ENCODE data around the gene MAPT.

MAPT gene

GRCh38 chr17:45950888-45951287 is 56.5 kb downstream of the MAPT start:
- DNase-seq (ENCODE audit: low read depth) = no peak
- no peak overlapping the region for H3K4me3 ChIP-seq (ENCODE audit: low read length)
- TF ChIP-seq CTCF (conservative IDR thresholded peaks at IDR 0.05; ENCODE audit: low read depth, low read length) = no peak

- DNase-seq (ENCODE audit: low read depth) = no peak
- no peak for TF ChIP-seq CTCF (conservative IDR thresholded peaks at IDR 0.05; ENCODE audit: low read depth, low read length)
- H3K4me3 ChIP-seq (ENCODE audit: low read length) = no peak overlapping the region
These were observed 57.0 kb downstream of the MAPT start for GRCh38 chr17:45951403-45951802.

- DNase-seq (ENCODE audit: low read depth) = no peak
- H3K4me3 ChIP-seq (ENCODE audit: low read length) = no peak overlapping the region
- TF ChIP-seq CTCF (conservative IDR thresholded peaks at IDR 0.05; ENCODE audit: low read depth, low read length) = no peak
These were observed 57.6 kb downstream of the MAPT start for GRCh38 chr17:45951941-45952340.

GRCh38 chr17:45952814-45953320 is 58.5 kb downstream of the MAPT start:
- H3K4me3 ChIP-seq (ENCODE audit: low read length) = no peak overlapping the region
- no peak for TF ChIP-seq CTCF (conservative IDR thresholded peaks at IDR 0.05; ENCODE audit: low read depth, low read length)
- no peak for DNase-seq (ENCODE audit: low read depth)

GRCh38 chr17:45953561-45953960 is 59.2 kb downstream of the MAPT start:
- no peak overlapping the region for H3K4me3 ChIP-seq (ENCODE audit: low read length)
- no peak for DNase-seq (ENCODE audit: low read depth)

GRCh38 chr17:45954914-45955313 is 60.6 kb downstream of the MAPT start:
- DNase-seq (ENCODE audit: low read depth) = no peak
- no peak for TF ChIP-seq CTCF (conservative IDR thresholded peaks at IDR 0.05; ENCODE audit: low read depth, low read length)
- no peak overlapping the region for H3K4me3 ChIP-seq (ENCODE audit: low read length)

More at GRCh38 chr17:45953561-45953960, 59.2 kb downstream of the MAPT start:
- no peak for TF ChIP-seq CTCF (conservative IDR thresholded peaks at IDR 0.05; ENCODE audit: low read depth, low read length)

- TF ChIP-seq CTCF (conservative IDR thresholded peaks at IDR 0.05; ENCODE audit: low read depth, low read length) = no peak
- H3K4me3 ChIP-seq (ENCODE audit: low read length) = no peak overlapping the region
- no peak for DNase-seq (ENCODE audit: low read depth)
These were observed 61.0 kb downstream of the MAPT start for GRCh38 chr17:45955326-45955725.

Measured in retinal pigment epithelial cell (primary cell).